Activated CD4-positive, alpha-beta T cell treated with anti-CD3 and anti-CD28 coated beads, Interleukin-2, amount 10 ng/mL, durations not matched to agents 24 days and 14 days (primary cell): ENCODE results near the gene AEN. TPM values are rescaled to one million over a fixed set of nuclear protein-coding genes. Genes with fewer than 3 reads are reported as not detected.

Experiments
- DNase-seq: peaks from one replicate; pipeline ENCODE4 v3.0.0; 2022
- H3K27ac Mint-ChIP-seq: one replicate; pipeline ENCODE4 v1.8.0; 2022; ENCODE audit warnings: mild to moderate bottlenecking, mixed read lengths
- H3K27me3 Mint-ChIP-seq: one replicate; pipeline ENCODE4 v1.8.0; 2022; ENCODE audit warnings: mixed read lengths
- H3K36me3 Mint-ChIP-seq: one replicate; pipeline ENCODE4 v1.8.0; 2022; ENCODE audit warnings: low read depth, mild to moderate bottlenecking, mixed read lengths
- H3K4me1 Mint-ChIP-seq: one replicate; pipeline ENCODE4 v1.8.0; 2021; ENCODE audit warnings: mixed read lengths
- H3K4me3 Mint-ChIP-seq: one replicate; pipeline ENCODE4 v1.8.0; 2022; ENCODE audit warnings: mild to moderate bottlenecking, moderate library complexity, mixed read lengths
- H3K9me3 Mint-ChIP-seq: one replicate; pipeline ENCODE4 v1.8.0; 2021; ENCODE audit warnings: mixed read lengths
- intact Hi-C: fragments of 100-400 bp; cut with micrococcal nuclease; formaldehyde crosslinking; loops from one replicate; pipeline ENCODE4 v1.15.1; 2023
- total RNA-seq: library from RNA; stranded (reverse); gene quantifications from 2 replicates; pipeline ENCODE4 v1.2.3, GENCODE V29; 2022

Gene AEN
- total RNA-seq, 1 donor from 2014 or later: 72.4 TPM

- Mint-ChIP-seq H3K36me3 (peaks cover 39% of the 10 kb centered on the region), H3K27ac (peak overlapping the region; percentile 53)
Measured at GRCh38 chr15:88645171-88646087, 24.3 kb downstream of the AEN start.

GRCh38 chr15:88646088-88646405 lies 24.9 kb downstream of the AEN start:
- no peaks in the 10 kb centered on the region for H3K9me3 Mint-ChIP-seq

More at GRCh38 chr15:88645171-88646087, 24.3 kb downstream of the AEN start:
- Mint-ChIP-seq H3K9me3 (no peaks in the 10 kb centered on the region), H3K4me1 (peaks cover 49% of the 10 kb centered on the region), H3K27me3 (no peaks in the 10 kb centered on the region), H3K4me3 (no peak overlapping the region)
- intact Hi-C loops: no loop called here
- DNase-seq: no peak

GRCh38 chr15:88646951-88647350 lies 25.8 kb downstream of the AEN start:
- Mint-ChIP-seq H3K4me1 (peaks cover 57% of the 10 kb centered on the region), H3K27ac (no peak overlapping the region), H3K4me3 (no peak overlapping the region), H3K9me3 (no peaks in the 10 kb centered on the region), H3K36me3 (peaks cover 48% of the 10 kb centered on the region), H3K27me3 (no peaks in the 10 kb centered on the region)
- DNase-seq: no peak
- intact Hi-C loops: no loop called here

More at GRCh38 chr15:88646088-88646405, 24.9 kb downstream of the AEN start:
- intact Hi-C loops: no loop called here
- Mint-ChIP-seq H3K27ac (peak overlapping the region; percentile 2), H3K36me3 (peaks cover 41% of the 10 kb centered on the region), H3K4me1 (peaks cover 49% of the 10 kb centered on the region), H3K27me3 (no peaks in the 10 kb centered on the region), H3K4me3 (no peak overlapping the region)
- DNase-seq: no peak

GRCh38 chr15:88647351-88648105 lies 26.4 kb downstream of the AEN start:
- Mint-ChIP-seq H3K36me3 (peaks cover 43% of the 10 kb centered on the region), H3K9me3 (no peaks in the 10 kb centered on the region), H3K27me3 (no peaks in the 10 kb centered on the region), H3K27ac (peak overlapping the region; percentile 96), H3K4me1 (peaks cover 52% of the 10 kb centered on the region), H3K4me3 (no peak overlapping the region)
- DNase-seq: no peak
- intact Hi-C loops: no loop called here

- peak overlapping the region; percentile 82 for H3K4me3 Mint-ChIP-seq
- H3K27me3 Mint-ChIP-seq: no peaks in the 10 kb centered on the region
- peak overlapping the region; percentile 96 for H3K27ac Mint-ChIP-seq
- peaks cover 45% of the 10 kb centered on the region for H3K36me3 Mint-ChIP-seq
- intact Hi-C loops: no loop called here
- no peak for DNase-seq
- H3K4me1 Mint-ChIP-seq: peaks cover 55% of the 10 kb centered on the region
- no peaks in the 10 kb centered on the region for H3K9me3 Mint-ChIP-seq
Measured at GRCh38 chr15:88648357-88649214, 27.4 kb downstream of the AEN start.

GRCh38 chr15:88649286-88649733 lies 28.2 kb downstream of the AEN start:
- H3K36me3 Mint-ChIP-seq: peaks cover 40% of the 10 kb centered on the region
- H3K4me3 Mint-ChIP-seq: peak overlapping the region; percentile 82
- DNase-seq: peak; percentile 87
- H3K4me1 Mint-ChIP-seq: peaks cover 49% of the 10 kb centered on the region
- peak overlapping the region; percentile 96 for H3K27ac Mint-ChIP-seq
- no peaks in the 10 kb centered on the region for H3K27me3 Mint-ChIP-seq
- intact Hi-C loops: no loop called here
- no peaks in the 10 kb centered on the region for H3K9me3 Mint-ChIP-seq

GRCh38 chr15:88649753-88650551 lies 28.8 kb downstream of the AEN start:
- H3K27ac Mint-ChIP-seq: peak overlapping the region; percentile 96
- peaks cover 51% of the 10 kb centered on the region for H3K4me1 Mint-ChIP-seq
- intact Hi-C loops: no loop called here
- DNase-seq: no peak
- H3K36me3 Mint-ChIP-seq: peaks cover 44% of the 10 kb centered on the region
- H3K4me3 Mint-ChIP-seq: peak overlapping the region; percentile 82
- no peaks in the 10 kb centered on the region for H3K27me3 Mint-ChIP-seq
- no peaks in the 10 kb centered on the region for H3K9me3 Mint-ChIP-seq

- Mint-ChIP-seq H3K36me3 (peaks cover 42% of the 10 kb centered on the region), H3K27ac (no peak overlapping the region), H3K27me3 (no peaks in the 10 kb centered on the region), H3K4me3 (no peak overlapping the region), H3K9me3 (no peaks in the 10 kb centered on the region), H3K4me1 (peaks cover 50% of the 10 kb centered on the region)
- DNase-seq: no peak
- intact Hi-C loops: no loop called here
Measured at GRCh38 chr15:88650556-88650955, 29.4 kb downstream of the AEN start.

- no peaks in the 10 kb centered on the region for H3K27me3 Mint-ChIP-seq
- intact Hi-C loops: no loop called here
- peaks cover 45% of the 10 kb centered on the region for H3K4me1 Mint-ChIP-seq
- no peaks in the 10 kb centered on the region for H3K9me3 Mint-ChIP-seq
- DNase-seq: no peak
- peak overlapping the region; percentile 34 for H3K27ac Mint-ChIP-seq
- H3K4me3 Mint-ChIP-seq: no peak overlapping the region
- peaks cover 38% of the 10 kb centered on the region for H3K36me3 Mint-ChIP-seq
Measured at GRCh38 chr15:88651136-88651732, 30.1 kb downstream of the AEN start.

- peaks cover 38% of the 10 kb centered on the region for H3K36me3 Mint-ChIP-seq
- H3K9me3 Mint-ChIP-seq: no peaks in the 10 kb centered on the region
- no peak for DNase-seq
- no peaks in the 10 kb centered on the region for H3K27me3 Mint-ChIP-seq
- peaks cover 45% of the 10 kb centered on the region for H3K4me1 Mint-ChIP-seq
- no peak overlapping the region for H3K4me3 Mint-ChIP-seq
- H3K27ac Mint-ChIP-seq: no peak overlapping the region
- intact Hi-C loops: no loop called here
Measured at GRCh38 chr15:88651971-88652370, 30.8 kb downstream of the AEN start.

GRCh38 chr15:88652456-88653199 lies 31.5 kb downstream of the AEN start:
- Mint-ChIP-seq H3K36me3 (peaks cover 35% of the 10 kb centered on the region), H3K4me1 (peaks cover 42% of the 10 kb centered on the region), H3K27me3 (no peaks in the 10 kb centered on the region), H3K9me3 (no peaks in the 10 kb centered on the region), H3K4me3 (no peak overlapping the region), H3K27ac (peak overlapping the region; percentile 59)
- intact Hi-C loops: no loop called here
- DNase-seq: no peak
